ENCODE measurements around the gene CDH23.

Gene CDH23

DNA sequence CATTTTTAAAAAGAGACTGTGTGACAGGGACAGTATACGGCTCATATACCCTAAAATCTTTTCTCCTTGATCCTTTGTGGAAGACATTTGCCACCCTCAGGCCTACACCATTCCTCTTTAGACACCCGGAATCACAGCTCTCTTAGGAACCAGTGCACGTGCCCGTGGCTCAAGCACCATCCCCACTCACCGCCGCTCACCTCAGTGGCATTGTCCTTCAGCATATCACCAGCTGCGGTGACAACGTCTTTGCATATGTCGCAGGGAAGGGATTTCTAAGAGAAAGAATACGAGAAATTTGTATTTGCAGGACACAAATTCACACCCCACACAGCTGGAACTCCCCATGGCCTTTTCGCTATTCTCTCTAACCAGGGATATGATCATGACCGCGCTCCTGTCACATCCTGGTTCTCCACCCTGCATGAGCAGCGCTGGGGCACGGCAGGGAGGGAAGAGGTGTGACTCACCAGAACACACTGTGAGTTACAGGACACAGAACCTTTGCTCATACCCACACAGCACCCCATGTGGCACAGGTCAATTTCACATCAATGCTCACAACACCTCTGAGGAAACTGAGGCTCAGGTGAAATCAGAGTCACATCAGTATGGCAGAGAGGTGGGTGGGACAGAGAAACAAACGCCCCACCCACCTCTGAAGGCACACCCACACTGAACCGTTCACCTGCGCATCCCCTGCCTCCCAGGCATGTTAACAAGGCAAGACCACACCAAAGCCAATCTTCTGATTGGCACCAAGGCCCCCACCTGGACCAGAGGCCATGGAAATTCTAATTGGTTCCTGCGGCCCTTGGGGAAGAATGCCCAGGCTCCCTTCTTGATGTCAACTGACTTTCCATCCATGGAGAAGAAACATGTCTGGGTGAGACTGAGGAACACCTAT is 435.2 kb downstream of the CDH23 start:
- DNase-seq: no peak

DNA sequence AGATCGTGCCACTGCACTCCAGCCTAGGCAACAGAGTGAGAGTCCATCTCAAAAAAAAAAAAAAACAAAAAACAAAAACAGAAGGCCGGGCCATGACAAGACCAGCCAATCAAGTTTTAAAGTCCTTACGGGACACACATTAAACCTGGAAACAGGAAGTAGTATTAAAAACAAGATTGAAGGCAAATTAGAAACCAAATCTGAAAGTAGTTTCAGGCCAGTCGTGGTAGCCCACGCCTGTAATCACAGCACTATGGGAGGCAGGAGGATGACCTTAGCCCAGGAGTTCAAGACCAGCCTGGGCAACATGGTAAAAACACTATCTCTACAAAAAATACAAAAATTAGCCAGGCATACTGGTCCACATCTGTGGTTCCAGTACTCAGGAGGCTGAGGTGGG is 436.2 kb downstream of the CDH23 start:
- DNase-seq: no peak

- no peak for DNase-seq
These were observed 437.0 kb downstream of the CDH23 start for GRCh38 chr10:71833451-71834342.

- no peak for DNase-seq
These were observed 437.6 kb downstream of the CDH23 start for GRCh38 chr10:71834343-71834674.

- DNase-seq: no peak
These were observed 439.2 kb downstream of the CDH23 start for GRCh38 chr10:71835671-71836595.

DNA sequence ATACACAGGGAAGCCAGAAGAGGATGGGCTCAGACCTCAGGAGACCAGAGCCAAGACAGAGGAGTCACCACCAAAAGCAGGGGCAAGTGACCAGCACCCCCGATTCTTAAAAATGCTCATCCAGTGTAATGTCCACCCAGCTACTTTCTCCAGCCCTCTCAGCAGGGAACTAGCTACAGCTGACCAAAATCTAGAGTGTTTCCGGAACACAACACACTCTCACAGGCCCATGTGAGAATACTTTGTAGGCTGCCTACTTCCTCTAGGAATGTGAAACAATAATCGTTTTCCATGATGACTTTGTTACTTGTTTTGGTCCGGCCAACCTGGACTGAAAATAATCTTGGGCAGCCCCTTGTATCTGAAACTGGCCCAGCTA is 439.9 kb downstream of the CDH23 start:
- DNase-seq: no peak

DNA sequence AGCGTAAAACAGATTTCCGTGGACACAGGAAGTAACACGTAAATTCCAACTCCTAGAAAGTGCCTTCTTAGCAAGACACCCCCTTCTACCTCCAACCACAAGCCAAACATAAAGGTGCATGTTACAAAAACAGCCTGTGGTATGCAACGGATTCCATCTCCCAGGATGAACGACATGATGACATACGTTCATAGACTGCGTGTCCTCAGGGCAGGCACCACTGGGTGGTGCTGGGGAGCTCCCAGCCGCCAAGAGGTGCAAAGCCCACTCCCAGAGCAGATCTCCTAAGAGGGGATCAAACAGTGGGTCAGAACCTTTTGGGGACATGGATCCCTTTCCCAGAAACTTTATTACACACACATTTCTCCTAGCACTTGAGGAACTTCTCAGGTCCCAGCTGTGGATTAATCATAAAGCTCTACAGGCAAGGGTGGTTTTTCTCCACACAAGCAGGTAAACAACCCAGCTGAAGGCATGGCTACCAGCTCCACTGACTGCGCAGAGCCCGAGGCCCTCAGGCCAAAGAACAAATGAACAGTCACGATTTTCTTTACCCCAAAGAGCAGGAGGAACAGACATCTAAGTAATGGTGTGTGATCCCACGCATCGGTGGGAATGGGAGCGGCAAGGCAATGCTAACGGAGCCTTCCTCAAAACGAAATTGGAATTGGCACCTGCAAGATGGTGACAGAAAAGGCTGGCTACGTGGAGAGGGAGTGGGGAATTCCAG is 440.5 kb downstream of the CDH23 start:
- peak; percentile 24 for DNase-seq

DNA sequence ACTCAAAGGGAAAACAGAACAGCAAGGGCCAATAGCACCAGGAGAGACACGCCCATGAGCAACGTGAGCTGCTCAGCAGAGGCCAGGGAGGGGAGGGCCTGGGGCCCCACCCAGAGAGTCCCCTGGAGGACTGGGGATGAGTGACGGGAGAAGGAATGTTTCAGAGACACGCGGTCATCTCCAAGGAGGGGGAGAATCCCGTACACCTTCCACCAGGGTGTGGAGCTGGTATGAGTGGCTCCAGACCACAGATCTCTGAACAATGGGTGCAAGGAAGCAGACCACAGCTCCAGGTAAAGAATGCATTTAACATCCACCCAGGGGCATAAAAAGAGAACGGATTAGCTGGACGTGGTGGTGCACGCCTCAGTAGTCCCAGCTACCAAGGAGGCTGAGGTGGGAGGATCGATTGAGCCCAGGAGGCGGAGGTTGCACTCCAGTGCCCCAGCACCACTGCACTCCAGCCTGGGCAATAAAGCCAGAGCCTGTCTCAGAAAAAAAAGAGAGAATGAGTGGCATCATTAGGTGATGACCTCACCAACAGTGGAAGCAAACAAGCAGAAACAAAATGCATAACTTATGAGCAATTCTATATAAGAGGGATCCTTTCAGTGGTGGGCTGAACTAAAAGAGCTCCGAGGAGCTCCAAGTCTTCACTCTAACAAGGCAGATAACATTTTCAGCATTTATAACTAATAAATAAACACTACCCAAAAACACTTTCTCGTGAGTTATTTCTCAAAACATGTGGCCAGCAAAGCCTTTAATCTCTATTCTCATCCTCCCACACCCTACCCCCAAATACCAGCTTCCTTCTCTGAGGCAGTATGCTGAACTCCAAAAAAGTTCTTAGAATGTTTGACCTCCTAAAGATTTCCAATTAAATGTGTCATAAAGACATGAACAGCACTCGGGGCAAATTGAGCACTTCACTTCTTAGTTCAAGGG is 441.8 kb downstream of the CDH23 start:
- no peak for DNase-seq

GRCh38 chr10:71840177-71840957 is 443.6 kb downstream of the CDH23 start:
- DNase-seq: no peak

DNA sequence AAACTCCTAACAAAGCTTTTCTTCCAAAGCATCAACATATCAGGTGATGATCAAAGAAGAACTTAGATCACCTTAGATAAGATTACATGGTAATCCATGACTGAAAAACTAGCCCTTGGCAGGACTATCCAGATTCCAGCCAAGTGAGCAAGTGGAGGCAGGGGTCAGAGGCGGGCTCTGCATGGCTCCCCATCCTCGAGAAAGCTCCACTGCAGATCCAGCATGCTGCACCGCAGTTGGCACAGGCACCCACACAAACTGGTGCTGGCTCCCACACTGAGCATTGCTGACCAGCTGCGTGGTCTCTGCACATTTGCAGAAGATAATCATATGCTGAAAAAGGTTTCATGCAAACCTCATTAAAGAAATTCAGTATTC is 444.2 kb downstream of the CDH23 start:
- no peak for DNase-seq

DNA sequence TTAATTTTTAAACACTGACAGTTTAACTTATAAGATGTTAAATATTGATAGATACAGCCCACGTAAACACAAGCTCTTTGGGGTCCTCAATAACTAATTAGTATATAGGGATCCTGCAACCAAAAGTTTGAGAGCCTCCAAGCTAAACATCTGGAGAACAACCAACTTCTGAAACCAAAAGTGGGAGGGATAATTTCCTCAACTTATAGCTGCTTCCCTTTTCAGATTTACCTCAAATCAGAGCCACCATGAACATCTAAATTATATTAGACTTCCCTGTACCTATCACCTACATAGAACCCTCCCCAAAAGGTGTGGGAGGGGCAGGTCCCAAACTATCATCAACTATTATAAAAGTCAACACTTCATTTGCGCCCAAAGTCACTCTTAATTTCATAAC is 445.7 kb downstream of the CDH23 start:
- no peak for DNase-seq

DNA sequence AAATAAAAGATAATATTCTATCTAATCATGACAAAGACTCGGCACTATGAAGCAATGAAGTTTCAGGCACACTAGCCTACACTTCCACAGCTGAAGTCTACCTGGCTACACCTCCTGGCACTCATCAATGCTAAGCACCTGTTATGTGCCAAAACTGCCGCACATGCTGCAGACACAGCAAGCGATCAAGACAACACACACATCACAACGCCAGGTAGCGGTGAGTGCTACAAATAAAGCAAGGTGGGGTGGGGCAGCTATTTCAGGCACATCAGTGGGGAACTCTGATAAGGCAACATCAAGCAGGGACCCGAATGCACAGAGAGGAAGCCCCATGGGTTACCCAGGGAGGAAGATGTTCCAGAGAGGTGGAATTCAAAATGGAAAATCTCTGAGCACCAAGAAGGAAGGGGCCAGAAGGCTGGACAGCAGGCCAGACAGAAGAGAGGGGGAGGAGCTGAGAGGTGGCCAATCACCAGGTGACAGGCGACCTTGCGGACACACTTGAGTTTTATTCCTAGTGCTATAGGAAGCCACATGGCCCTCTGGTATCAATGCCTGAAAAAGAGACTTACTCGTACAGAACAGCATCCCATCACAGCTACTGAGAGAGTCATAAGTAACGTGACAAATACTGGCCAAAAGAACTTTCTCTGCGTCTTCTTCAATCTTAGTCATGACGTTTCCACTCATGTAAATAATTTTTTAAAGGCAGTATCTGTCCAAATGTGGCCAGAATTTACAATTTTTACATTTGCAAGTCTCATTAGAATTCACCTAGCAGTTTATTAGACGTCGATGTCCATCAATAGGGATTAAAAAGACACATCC is 446.4 kb downstream of the CDH23 start:
- no peak for DNase-seq

DNA sequence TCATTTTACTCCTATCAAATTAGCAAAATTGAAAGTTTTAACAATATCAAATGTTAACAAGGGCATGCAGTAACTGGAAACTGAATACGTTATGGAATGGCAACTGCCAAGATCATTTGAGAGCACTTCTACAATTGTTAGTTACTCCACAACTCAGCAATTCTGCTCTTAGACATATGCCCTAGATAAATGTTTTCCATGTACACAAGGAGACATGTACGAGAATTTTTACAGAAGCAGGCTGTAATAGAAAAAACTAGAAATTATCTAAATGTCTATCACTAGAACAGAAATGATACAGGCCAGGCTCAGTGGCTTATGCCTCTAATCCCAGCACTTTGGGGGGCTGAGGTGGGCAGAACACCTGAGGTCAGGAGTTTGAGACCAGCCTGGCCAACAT is 447.4 kb downstream of the CDH23 start:
- DNase-seq: no peak

DNA sequence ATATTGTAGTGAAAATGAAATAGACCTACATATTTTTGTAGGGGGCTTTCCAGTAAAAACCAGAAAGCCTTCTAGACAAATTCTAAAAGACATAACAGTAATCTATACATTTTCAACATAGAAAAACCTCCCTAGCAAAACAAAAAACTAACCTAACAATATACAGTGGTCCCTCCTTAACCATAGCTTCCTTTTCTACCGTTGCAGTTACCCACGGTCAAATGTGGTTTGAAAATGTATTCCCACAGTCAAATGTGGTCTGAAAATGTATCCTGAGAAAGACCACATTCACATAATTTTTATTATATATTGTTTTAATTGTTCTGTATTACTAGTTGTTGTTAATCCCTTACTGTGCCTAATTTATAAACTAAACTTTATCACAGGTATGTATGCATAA is 448.0 kb downstream of the CDH23 start:
- no peak for DNase-seq

- no peak for DNase-seq
These were observed 449.0 kb downstream of the CDH23 start for GRCh38 chr10:71845410-71846405.

DNA sequence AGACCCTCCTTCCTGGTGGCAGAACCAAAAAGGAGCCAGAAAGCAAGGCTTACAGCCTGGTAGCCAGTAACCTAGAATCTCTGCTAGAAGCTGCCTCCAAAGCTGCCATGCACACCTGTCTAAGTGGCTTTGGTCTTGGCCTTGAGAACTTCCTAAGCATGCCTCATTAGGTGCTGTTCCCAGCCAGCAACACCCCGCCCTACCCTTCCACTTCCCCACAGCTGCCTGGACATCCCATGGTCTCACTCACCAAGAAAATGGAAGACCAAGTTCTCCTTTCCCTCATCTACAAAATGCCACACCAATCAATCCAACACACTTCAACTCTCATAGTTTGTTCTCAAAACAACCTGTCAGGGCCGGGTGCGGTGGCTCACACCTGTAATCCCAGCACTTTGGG is 450.1 kb downstream of the CDH23 start:
- no peak for DNase-seq

DNA sequence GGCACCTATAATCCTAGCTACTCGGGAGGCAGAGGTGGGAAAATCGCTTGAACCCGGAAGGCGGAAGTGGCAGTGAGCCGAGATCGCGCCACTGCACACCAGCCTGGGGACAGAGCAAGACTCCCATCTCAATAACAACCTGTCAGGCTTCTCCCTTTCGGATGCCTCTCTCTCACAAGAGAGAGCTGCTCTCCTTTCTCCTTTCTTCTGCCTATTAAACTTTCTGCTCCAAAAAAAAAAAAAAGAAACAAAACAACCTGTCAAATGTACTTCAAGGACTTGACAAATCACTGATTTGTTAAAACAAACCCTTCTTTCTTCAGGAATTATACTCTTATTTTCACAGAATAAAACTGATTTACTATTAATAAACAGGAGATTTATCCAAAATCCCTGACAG is 450.7 kb downstream of the CDH23 start:
- DNase-seq: no peak
